ENCODE data around the gene KRTAP5-4.

GRCh38 chr11:1641096-1641495 lies 19.2 kb upstream of the KRTAP5-4 start:
- no peak for TF ChIP-seq POLR2AphosphoS5 (IDR thresholded peaks at IDR 0.05; ENCODE audit: insufficient read depth in 1 of 2, low read depth in 1 of 2)
- TF ChIP-seq, protein P1, sequence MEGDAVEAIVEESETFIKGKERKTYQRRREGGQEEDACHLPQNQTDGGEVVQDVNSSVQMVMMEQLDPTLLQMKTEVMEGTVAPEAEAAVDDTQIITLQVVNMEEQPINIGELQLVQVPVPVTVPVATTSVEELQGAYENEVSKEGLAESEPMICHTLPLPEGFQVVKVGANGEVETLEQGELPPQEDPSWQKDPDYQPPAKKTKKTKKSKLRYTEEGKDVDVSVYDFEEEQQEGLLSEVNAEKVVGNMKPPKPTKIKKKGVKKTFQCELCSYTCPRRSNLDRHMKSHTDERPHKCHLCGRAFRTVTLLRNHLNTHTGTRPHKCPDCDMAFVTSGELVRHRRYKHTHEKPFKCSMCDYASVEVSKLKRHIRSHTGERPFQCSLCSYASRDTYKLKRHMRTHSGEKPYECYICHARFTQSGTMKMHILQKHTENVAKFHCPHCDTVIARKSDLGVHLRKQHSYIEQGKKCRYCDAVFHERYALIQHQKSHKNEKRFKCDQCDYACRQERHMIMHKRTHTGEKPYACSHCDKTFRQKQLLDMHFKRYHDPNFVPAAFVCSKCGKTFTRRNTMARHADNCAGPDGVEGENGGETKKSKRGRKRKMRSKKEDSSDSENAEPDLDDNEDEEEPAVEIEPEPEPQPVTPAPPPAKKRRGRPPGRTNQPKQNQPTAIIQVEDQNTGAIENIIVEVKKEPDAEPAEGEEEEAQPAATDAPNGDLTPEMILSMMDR (IDR thresholded peaks at IDR 0.05), result no peak
- TF ChIP-seq POLR2A (IDR thresholded peaks at IDR 0.05), result no peak
